Measurements from ENCODE around the gene LANCL3.
"Not testable (repeated sequence)": the region's sequence is repeated elsewhere in the genome, so short reads cannot be mapped to it uniquely, and the experiment has no call there.

Gene LANCL3

GRCh38 chrX:37627602-37628001 lies 56.1 kb downstream of the LANCL3 start:
- no peak for DNase-seq

GRCh38 chrX:37638047-37638446 lies 66.6 kb downstream of the LANCL3 start:
- DNase-seq, result no peak

GRCh38 chrX:37640142-37640541 lies 68.7 kb downstream of the LANCL3 start:
- DNase-seq, result no peak

GRCh38 chrX:37641859-37642258 lies 70.4 kb downstream of the LANCL3 start:
- DNase-seq, result no peak

- no peak for DNase-seq
These were observed 73.2 kb downstream of the LANCL3 start for GRCh38 chrX:37644381-37645305.

GRCh38 chrX:37646254-37646653 lies 74.8 kb downstream of the LANCL3 start:
- DNase-seq, result no peak

- not testable (repeated sequence) for DNase-seq
These were observed 79.4 kb downstream of the LANCL3 start for GRCh38 chrX:37650879-37651278.

- no peak for DNase-seq
These were observed 80.5 kb downstream of the LANCL3 start for GRCh38 chrX:37651921-37652452.

- DNase-seq, result no peak
These were observed 81.2 kb downstream of the LANCL3 start for GRCh38 chrX:37652589-37653231.

- DNase-seq, result no peak
These were observed 82.1 kb downstream of the LANCL3 start for GRCh38 chrX:37653397-37654085.

- DNase-seq, result no peak
These were observed 87.0 kb downstream of the LANCL3 start for GRCh38 chrX:37658343-37659030.

- no peak for DNase-seq
These were observed 87.6 kb downstream of the LANCL3 start for GRCh38 chrX:37659047-37659446.

- DNase-seq, result no peak
These were observed 90.7 kb downstream of the LANCL3 start for GRCh38 chrX:37662181-37662580.

GRCh38 chrX:37666516-37666915 lies 95.1 kb downstream of the LANCL3 start:
- no peak for DNase-seq

- no peak for DNase-seq
These were observed 95.7 kb downstream of the LANCL3 start for GRCh38 chrX:37667141-37667540.

- no peak for DNase-seq
These were observed 101.1 kb downstream of the LANCL3 start for GRCh38 chrX:37672563-37672962.

GRCh38 chrX:37676811-37677210 lies 105.3 kb downstream of the LANCL3 start:
- DNase-seq, result no peak

- no peak for DNase-seq
These were observed 105.8 kb downstream of the LANCL3 start for GRCh38 chrX:37677243-37677642.

GRCh38 chrX:37677765-37678164 lies 106.3 kb downstream of the LANCL3 start:
- DNase-seq, result no peak

GRCh38 chrX:37678574-37678973 lies 107.1 kb downstream of the LANCL3 start:
- no peak for DNase-seq

GRCh38 chrX:37679230-37679629 lies 107.8 kb downstream of the LANCL3 start:
- no peak for DNase-seq

GRCh38 chrX:37679888-37680287 lies 108.4 kb downstream of the LANCL3 start:
- DNase-seq, result no peak

GRCh38 chrX:37684426-37684825 lies 113.0 kb downstream of the LANCL3 start:
- no peak for DNase-seq

All from activated CD4-positive, alpha-beta T cell treated with anti-CD3 and anti-CD28 coated beads for 4 hours (primary cell).